Mucosa of gallbladder (tissue), 1 donor: Measurements from ENCODE around the gene SLC45A2. TPM values are rescaled to one million over a fixed set of nuclear protein-coding genes. Genes with fewer than 3 reads are reported as not detected.

ENCODE experiments used
- DNase-seq: peaks from one replicate; pipeline ENCODE4 v3.0.0-alpha.2; 2020; ENCODE audit warnings: low spot score
- total RNA-seq: library from RNA; stranded (reverse); gene quantifications from one replicate; pipeline ENCODE4 v1.2.1, GENCODE V29; 2021
- donor health status: DM: no; HTN: no; CAD: no.

The SLC45A2 gene
- total RNA-seq, 1 donor from 2014 or later = 0.66 TPM

GRCh38 chr5:34007201-34007620 is 22.7 kb upstream of the SLC45A2 start:
- DNase-seq = no peak

DNA sequence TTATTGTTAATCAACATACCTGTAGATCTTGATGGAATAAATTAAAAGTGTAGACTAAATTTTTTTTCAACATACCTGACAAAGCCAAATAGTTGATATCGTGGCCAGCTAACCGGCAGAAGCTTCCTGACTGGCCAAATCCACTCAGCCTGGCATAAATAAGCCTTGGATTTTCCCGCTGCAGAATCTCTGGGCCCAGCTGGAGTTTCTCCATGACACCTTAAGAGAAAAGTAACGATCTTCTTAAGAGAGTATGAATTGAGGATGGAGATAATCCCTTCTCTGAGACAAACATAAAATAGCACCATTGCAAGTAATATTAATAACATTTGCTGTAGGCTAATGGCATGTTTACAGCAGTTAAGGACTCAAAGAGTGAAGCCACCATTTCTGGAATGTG is 21.2 kb upstream of the SLC45A2 start:
- no peak for DNase-seq

DNA sequence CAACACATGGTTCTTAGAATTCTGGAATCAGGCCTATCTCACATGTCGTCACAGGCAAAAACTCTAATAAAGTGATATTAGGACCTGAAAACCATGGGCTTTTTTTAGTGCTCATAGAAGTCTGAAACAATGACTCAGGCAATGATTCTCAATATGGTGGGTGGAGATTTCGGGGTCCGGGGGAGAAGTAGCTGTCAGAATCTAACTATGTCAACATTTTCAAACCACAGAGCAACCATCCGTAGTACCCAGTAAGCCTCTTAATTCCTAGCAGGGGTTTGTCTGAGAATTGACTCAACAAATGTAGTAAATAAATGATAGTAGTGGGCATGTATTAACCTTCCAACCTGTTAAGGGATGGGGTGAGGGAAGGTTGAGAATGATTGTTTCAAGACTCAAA is 20.7 kb upstream of the SLC45A2 start:
- DNase-seq = no peak

DNA sequence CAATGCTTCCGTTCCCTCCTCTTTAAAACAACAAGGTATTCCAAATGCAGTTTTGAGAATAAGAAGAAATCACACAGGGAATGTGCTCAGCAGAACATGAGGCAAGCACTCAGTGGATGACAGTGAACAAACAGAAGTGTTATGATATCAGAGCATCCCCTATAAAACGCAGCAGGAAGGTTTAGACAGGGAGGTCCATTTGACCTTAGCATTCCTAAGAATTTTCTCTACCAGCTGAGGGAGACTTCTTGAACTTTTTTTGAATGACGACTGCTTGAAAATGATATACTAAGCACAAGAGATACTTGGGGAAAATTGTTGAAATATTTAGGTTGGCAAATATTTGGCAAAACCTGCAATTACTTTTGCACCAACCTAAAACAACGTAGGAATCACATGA is 19.4 kb upstream of the SLC45A2 start:
- DNase-seq = no peak

DNA sequence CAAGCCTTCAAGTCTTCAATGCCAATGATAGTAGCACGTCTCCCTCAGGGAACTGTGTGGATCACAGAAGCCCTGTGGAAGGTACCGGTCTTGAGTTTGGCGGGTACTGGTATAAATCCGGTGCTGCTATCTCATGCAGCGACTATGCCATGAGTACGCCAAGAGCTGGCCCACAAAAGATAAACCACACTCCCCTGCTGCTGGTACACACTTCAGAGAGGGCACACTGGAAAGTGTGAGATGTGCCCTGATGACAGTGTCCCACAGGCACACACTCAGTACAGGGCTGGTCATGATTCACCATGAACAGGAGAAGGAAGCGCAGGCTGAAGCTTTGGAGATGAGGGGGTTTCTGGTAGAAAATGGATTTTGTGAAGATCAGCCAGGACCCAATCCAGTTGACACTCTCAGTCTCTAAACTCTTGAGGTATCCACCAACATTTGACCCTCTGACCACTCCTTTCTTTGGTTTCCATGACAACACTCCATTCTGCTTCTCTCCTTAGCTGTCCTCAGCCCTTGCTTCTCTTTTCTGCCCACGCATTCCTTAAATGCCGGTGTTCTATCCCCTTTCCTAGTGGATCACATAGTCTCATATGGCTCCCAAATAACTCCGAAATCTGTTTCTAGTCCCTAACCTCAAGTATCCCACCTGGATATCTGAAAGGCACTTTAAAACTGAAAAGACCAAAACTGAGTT is 18.3 kb upstream of the SLC45A2 start:
- no peak for DNase-seq

DNA sequence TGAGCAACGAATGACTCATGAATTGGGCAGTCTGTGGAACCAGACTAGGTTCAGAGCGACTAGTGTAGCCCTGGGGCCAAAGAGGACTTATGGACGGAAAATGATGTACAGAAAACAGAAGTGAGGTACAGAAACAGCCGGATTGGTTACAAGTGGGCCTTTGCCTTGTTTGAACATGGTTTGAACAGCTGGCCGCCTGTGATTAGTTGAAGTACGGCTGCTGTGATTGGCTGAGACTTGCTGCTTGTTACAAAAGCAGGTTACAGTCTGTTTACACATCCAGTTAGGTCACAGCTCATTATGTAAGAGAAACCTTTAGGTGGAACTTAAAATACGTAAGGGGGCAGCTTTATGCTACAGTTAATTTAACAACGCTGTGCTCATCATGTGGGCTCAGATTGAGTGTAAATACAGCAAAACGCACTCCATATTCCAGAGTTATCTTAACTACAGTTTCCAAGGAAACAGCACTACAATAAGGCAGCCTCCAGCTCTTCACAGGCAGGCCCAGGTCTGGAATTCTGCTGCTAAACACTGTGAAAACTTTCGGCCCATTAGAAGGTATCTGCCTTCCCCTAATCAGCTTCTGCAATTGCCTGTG is 16.8 kb upstream of the SLC45A2 start:
- DNase-seq = peak; percentile 57

GRCh38 chr5:33999978-34000377 is 15.5 kb upstream of the SLC45A2 start:
- DNase-seq = no peak

DNA sequence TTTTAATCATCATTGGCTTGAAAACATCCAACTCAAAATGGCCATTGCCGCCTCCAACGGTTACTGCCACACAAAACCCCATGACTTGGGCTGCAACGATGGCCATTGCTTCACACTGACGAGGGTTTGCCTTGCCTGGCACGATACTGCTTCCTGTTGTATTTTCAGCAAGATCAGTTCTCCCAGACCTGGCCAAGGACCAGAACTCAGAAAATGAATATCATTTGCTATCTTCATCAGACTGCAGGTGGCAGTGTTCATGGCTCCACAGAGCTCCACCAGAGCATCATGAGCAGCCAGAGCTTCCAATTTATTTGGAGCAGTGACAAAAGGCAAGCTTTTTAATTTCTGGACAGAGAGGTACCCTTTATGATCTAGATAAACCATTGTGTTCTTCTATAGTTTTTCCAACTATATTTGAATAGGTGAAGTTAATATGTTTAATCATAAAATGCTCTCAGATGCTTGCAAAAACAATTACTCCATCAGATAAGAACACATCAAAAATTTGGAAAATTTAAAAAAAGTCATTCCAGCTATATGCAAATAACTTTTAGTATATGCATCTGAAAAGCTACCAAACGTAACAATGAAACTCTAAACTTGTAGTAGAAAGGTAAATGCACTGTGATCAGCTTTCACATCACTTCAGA is 13.0 kb upstream of the SLC45A2 start:
- peak; percentile 77 for DNase-seq

GRCh38 chr5:33995865-33996264 is 11.4 kb upstream of the SLC45A2 start:
- DNase-seq = no peak

DNA sequence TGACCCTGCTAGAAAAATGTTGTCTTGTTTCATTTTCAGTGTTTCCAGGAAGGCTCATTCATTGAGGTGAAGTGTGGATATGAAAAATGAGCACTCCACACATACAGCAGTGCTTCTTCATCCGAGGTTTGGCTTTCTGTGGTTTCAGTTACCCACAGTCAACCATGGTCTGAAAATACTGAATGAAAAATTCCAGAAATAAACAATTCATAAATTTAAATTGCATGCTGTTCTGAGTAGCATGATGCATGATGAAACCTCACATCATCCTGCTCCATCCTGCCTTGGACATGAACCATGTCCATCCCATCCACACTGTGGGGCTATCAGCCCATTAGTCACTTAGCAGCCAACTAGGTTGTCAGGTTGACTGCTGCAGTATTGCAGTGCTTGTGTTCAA is 10.4 kb upstream of the SLC45A2 start:
- no peak for DNase-seq

DNA sequence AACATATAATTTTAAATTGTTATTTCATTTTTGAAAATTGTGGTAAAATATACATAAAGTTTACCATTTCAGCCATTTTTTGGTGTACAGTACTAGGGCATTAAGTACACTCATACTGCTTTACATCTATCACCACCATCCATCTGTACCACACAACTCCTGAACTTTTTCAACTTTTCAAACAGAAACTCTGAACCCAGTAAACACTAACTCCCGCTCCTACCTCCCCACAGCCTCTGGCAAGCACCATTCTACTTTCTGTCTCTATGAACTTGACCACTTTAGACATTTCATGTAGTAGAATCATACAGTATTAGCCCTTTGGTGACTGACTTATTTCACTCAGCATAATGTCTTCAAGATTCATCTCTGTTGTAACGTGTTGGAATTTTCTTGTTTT is 8.4 kb upstream of the SLC45A2 start:
- no peak for DNase-seq

GRCh38 chr5:33985447-33985846 is 954 bp upstream of the SLC45A2 start:
- no peak for DNase-seq

- no peak for DNase-seq
These were observed 315 bp downstream of the SLC45A2 start for GRCh38 chr5:33984178-33984577.

GRCh38 chr5:33981408-33982162 is 2.9 kb downstream of the SLC45A2 start:
- no peak for DNase-seq

GRCh38 chr5:33980030-33980429 is 4.5 kb downstream of the SLC45A2 start:
- DNase-seq = no peak

DNA sequence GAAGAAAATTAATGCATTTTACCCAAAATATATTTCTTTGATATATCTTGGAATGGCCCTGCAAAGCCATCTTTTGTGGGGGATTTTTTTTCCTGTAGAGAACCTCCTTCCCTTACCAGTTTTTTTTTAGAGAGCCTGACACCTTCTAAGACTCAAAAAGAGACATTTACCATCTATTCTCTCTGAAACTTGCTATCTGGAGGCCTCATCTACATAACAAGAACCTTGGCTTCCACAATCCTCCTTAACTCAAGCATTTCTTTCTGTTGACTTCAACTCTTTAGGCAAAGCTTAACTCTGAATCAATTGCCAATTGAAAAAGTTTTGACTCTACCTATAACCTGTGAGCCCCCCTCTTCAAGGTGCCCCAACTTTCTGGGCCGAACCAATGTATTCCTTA is 6.2 kb downstream of the SLC45A2 start:
- DNase-seq = no peak

- no peak for DNase-seq
These were observed 8.2 kb downstream of the SLC45A2 start for GRCh38 chr5:33976307-33976706.

GRCh38 chr5:33975852-33976251 is 8.6 kb downstream of the SLC45A2 start:
- no peak for DNase-seq

GRCh38 chr5:33973271-33973670 is 11.2 kb downstream of the SLC45A2 start:
- DNase-seq = no peak

DNA sequence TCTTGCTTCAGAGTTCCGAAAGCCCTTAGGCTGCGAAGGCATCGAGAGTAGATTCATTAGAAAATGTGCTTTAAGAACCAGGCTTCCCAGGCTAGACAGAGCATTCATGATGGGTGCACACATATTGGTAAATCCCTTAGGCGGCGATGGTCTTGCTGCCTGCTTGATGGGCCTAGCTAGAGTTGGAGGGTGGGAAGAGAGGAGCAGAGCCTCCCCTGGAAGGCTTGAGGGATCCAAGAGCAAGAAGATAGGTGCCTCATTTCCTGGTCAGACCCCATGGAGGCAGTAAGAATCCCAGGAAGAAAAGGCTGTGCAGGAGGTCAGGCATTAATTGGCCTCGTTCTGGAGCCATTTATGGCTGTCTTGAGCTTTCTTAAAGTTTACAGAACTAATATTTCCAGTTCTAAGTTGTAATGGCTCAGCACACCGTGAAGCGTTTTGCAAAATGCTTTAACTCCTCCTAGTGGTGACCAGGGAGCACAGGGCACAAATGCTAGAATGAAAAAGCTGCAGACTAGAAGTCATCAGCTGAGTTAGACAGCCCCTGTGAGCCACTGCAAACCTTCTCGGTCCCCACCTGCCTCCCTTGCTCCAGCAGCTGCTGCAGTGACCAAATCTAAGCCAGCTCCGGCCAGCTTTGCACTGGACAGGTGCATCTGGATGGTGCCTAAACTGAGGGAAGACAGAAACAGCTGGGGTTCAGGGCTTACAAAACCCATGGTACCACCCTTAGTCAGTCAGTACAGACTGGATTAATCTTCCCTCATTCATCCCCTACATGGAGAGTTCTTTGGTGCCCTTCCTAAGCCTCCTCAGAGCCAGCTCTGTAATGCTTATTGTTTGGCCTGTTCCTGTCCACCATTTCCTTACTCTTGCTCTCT is 14.7 kb downstream of the SLC45A2 start:
- no peak for DNase-seq

- DNase-seq = no peak
These were observed 16.1 kb downstream of the SLC45A2 start for GRCh38 chr5:33968211-33969005.
